Skin epidermis (tissue), 12 donors: ENCODE data around the gene LSM4.

Experiments used
- H3K27ac ChIP-seq, 21 experiments: fragments of 200-600 bp; sonication (generic) in 11 of 21; one replicate each; pipeline ENCODE4 v1.5.0; 2020; ENCODE audit warnings: mild to moderate bottlenecking in 3 of 21, inconsistent platforms in 2 of 21, moderate library complexity in 2 of 21
- H3K4me3 ChIP-seq, 7 experiments: fragments of 200-600 bp; sonication (generic) in 2 of 7; one replicate each; pipeline ENCODE4 v1.5.0; 2020; ENCODE audit warnings: inconsistent platforms in 2 of 7, mild to moderate bottlenecking in 2 of 7, moderate library complexity in 1 of 7

LSM4 gene

DNA sequence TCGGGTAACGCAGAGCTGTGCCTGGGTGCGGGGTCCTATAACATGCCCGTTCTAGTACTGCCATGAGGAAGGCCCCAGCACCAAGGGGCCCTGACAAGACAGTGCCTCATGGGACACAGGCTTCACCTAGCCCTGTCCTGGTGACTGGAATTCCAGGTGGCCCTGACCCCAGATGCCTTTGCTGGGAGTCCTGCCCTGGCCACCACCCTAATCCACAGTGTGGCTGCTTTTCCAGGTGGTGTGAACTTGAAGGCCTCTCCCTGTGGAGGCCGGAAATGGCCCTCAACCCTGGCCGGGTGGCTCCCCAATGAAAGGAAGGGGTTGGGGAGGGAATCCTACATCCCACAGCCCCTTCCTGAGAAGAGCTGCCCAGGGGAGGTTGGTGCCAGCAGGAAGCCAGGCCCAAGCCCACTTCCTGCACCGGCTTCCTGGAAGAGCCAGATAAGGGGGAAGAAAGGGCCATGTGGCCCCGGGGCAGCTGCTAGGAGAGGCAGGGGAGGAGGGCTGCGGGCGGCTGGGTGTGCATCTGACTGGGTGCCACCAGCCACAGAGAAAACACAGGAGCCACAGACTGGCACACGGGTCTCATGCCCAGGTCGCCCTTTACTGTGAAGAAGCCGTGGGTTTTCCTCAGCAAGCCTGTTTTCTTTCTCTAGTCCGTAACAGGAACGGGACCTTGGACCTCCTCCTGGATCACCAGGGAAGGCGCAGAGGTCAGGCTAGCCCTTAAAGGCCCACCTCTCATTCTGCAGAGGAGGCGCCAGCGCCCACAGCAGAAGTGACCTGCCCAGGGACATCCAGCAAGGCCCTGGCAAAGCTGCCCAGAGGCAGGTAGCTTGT is 4.7 kb downstream of the LSM4 start:
- Histone ChIP-seq H3K4me3 (no peak overlapping the region), H3K27ac (peak overlapping the region; percentile 40 to 93 (median 77))

- no peak overlapping the region for H3K27ac ChIP-seq
- H3K4me3 ChIP-seq = no peak overlapping the region
Measured at GRCh38 chr19:18313398-18313797, 9.5 kb downstream of the LSM4 start.

DNA sequence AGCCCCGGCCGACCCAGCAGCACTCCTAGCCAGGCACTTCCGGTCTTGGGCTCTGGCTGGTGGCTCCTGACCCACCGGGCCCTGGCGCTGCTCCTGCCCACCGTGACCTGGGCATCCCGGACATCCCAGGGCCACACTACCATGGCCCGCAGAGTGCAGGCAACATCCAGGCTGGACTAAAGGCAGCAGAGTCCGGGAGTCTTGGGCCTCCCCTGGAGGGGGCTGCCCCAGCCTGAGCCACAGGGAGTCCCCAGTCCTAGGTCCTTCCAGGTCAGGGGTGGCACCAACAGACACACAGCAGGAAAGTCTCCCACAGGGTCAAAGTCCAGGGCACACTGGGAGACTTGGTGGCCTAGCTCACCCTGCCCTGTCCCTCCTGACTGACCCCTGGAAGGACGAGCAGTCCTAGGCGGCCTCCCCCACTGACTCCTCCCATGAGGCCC is 10.8 kb downstream of the LSM4 start:
- no peak overlapping the region for H3K4me3 ChIP-seq
- no peak overlapping the region for H3K27ac ChIP-seq

DNA sequence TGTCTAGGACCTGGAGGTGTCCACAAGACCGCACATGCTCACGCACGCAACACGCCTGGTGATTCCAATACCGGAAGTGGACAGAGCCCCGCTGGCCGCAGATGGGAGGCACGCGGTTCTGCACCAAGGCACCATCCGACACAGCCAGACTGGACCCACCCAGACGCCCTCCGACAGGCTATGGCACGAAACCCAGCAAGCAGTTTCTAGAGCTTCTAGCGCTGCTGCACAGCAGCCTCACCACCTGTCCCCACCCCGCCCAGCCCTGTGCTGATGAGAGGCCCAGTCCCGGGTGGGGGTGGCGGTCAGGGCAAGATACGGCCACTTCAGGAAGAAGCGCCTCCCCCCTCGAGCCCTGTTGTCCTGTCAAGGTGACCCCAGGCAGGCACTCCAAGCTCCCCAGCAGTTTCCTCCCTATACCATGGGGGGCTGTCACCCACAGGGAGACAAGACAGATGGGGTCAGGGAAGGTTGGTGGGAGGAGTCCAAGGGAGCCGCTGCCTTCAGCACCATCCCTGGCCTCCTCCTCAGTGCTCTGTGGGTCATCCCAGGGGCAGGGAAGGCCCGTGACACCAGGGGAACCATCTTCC is 11.3 kb downstream of the LSM4 start:
- H3K27ac ChIP-seq = no peak overlapping the region
- H3K4me3 ChIP-seq = no peak overlapping the region

DNA sequence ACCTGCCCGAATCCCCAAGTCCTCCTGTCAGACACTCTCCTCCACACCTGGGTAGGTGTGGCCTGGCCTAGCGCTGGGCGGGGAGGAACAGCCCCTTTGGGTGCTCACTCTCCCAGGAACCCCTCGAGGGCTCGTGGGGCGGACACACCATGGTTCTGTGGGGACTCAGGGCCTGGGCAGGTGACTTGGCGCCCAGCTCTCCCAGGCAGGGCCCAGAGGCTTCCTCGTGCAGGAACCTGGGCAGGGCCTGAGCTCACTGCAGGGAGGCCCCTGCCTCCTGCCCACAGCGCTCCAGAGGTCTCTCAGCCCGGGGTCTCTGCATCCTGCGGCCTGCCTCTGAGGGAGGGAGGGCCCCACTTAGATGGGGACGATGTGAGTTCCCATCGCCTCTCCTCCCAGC is 11.9 kb downstream of the LSM4 start:
- Histone ChIP-seq H3K27ac (peak overlapping the region in 1 of 21 experiments; percentile 2), H3K4me3 (no peak overlapping the region)

GRCh38 chr19:18310118-18310909 is 12.6 kb downstream of the LSM4 start:
- Histone ChIP-seq H3K27ac (peak overlapping the region in 1 of 21 experiments; percentile 2), H3K4me3 (no peak overlapping the region)

DNA sequence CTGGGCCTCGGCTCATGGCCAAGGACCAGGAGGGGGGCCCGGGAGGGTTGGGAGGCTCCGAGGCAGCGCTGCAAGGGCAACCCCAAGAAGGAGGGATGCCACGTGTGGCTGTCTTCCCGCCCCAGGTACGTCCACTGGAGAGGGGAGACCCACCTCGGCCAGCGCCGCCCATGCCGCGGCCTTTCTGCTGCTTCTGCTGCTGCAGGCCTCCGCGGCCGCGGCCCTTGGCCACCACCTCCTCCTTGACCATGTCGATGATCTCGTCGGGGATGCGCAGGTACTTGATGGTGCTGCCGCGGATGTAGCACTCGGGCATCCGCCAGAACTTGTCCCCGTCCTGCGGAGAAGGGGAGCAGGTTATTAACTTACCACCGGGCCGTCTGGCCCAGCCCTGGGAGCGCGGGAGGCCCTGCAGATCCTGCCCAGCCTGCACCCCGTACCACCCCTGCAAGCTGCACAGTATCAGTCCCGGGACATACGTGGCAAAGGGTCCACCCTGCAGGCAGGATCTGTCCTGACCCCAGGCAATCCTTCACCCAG is 13.3 kb downstream of the LSM4 start:
- peak overlapping the region in 1 of 21 experiments; percentile 95 for H3K27ac ChIP-seq
- H3K4me3 ChIP-seq = no peak overlapping the region

- H3K27ac ChIP-seq = peak overlapping the region in 5 of 21 experiments; percentile 14 to 96 (median 95)
- no peak overlapping the region for H3K4me3 ChIP-seq
Measured at GRCh38 chr19:18308948-18309325, 13.9 kb downstream of the LSM4 start.

DNA sequence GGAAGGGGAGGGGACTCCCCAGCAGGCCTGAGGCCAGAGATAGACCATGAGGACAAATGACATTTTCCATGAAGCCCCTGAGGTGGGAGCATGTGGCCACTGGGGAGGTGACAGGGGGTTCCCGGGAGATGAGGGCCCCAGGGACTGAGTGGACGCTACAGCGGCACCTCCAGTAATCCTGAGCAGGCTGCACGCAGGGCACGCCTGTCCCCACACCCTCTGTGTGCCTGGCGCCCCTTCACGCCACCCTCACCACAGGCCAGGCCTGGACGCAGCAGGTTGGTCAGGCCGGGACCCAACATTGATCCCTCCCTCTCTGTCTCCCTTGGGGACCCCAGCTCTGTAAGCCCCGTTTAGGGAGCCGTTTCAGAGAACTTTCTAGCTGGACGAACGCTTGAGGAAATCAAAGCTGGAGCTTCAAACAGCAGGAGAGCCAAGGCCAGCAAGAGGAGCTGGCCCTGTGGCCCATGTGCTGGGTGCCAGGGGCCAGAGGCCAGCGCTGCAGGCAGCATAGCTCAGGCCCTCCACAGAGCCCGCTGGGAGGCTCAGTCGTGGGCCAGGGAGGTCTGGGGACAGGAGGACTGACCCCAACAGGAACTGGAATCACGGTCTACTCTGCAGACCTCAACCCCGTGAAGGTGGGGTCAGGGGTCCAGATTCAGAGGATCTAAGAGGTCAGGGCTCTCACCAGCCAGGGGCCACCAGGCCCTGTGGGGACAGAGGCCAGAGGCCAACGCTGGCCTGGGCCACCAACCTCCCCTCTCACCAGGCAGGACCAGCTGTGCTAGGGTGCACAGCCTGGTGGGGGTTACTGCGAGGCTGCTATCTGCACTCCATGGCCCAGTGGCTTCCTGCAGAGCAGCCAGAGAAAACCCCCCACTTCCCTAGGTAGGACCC is 14.6 kb downstream of the LSM4 start:
- peak overlapping the region in 9 of 21 experiments; percentile 4 to 97 (median 80) for H3K27ac ChIP-seq
- H3K4me3 ChIP-seq = no peak overlapping the region

DNA sequence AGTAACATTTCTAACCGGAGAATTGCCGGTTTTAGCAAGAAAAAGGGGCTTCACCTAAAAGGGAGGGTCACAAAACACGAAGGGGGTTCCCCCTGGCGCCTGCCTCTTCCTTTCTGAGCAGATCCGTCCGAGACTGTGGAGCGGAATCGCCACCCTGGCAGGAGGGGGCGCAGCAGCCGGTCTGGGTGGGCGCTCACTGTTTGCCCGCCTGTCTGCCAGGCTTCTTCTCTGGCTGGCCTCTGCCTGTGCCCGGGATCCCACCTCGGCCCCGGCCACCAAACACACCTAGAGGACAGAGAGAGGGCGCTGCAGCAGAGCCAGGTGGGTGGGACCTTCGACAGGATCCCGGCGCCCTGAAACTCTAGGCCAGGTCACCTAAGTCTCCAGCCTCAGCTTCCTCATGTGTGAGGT is 15.6 kb downstream of the LSM4 start:
- H3K4me3 ChIP-seq = no peak overlapping the region
- peak overlapping the region in 16 of 21 experiments; percentile 4 to 99 (median 88) for H3K27ac ChIP-seq

- Histone ChIP-seq H3K4me3 (no peak overlapping the region), H3K27ac (peak overlapping the region in 18 of 21 experiments; percentile 4 to 99 (median 74))
Measured at GRCh38 chr19:18306888-18307260, 16.0 kb downstream of the LSM4 start.

DNA sequence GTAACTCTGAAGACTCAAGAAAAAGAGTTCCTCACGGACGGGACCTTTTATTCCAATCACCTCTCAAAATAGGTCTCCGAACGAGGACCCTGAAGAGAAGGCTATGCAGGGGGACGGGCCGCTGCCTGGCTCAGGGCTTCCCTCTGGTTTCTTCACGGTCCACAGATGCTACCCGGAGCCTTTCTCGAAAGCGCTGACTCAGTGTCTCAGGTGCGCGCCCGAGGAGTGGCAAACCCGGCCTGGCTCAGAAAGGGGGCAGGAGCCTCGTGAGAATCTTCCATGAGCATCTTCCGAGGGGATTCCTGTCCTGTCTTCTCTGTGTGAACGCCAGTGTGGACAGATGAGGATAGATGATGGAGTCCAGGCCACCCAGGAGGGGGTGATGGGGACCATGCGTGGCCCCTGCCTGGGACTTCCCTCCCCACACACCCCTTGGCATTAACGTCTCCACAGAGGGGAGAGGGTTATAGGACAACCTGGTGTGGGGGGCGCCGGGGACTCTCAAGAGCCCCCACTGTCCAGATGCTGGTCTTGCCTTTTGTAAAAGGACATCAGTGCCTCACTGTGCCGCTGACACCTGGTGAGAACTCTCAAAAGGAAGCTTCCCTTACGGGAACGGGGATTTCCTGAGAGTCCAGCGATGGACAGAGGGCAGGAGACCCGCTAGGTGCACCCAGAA is 16.5 kb downstream of the LSM4 start:
- Histone ChIP-seq H3K27ac (peak overlapping the region in 18 of 21 experiments; percentile 4 to 99 (median 94)), H3K4me3 (no peak overlapping the region)

GRCh38 chr19:18304458-18305310 is 18.2 kb downstream of the LSM4 start:
- peak overlapping the region; percentile 67 to 99 (median 96) for H3K27ac ChIP-seq
- H3K4me3 ChIP-seq = peak overlapping the region; percentile 16 to 38 (median 25)

DNA sequence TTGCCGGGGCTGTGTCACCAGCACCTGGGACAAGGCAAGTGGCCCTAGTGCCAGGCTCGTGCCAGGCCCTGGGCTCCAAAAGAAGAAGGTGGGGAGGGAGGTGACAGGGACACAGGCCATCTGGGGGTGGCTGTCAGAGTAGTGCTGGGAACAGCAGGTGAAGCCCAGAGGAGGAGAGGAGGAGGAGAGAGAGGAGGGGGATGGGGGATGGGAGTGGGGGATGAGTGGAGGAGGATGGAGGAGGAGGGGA is 18.7 kb downstream of the LSM4 start:
- peak overlapping the region; percentile 67 to 99 (median 96) for H3K27ac ChIP-seq
- peak overlapping the region; percentile 5 to 35 (median 21) for H3K4me3 ChIP-seq

- Histone ChIP-seq H3K27ac (peak overlapping the region in 10 of 21 experiments; percentile 13 to 98 (median 66)), H3K4me3 (no peak overlapping the region)
Measured at GRCh38 chr19:18301718-18302111, 21.2 kb downstream of the LSM4 start.

GRCh38 chr19:18300930-18301717 is 21.8 kb downstream of the LSM4 start:
- Histone ChIP-seq H3K27ac (peak overlapping the region in 14 of 21 experiments; percentile 5 to 98 (median 32)), H3K4me3 (no peak overlapping the region)

DNA sequence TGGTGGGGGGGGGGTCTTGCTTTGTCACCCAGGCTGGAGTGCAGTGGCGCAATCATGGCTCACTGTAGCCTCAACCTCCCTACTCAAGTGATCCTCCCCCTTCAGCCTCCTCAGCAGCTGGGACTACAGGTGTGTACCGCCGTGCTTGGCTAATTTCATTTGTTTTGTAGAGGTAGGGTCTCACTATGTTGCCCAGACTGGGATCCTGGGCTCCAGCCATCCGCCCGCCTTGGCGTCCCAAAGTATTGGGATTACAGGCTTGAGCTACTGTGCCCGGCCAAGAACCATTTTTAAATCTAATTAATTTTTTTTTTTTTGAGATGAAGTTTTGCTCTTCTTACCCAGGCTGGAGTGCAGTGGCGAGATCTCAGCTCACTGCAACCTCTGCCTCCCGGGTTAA is 23.2 kb downstream of the LSM4 start:
- no peak overlapping the region for H3K4me3 ChIP-seq
- no peak overlapping the region for H3K27ac ChIP-seq
